Measurements from ENCODE around the gene FGF3. TPM values are rescaled to one million over a fixed set of nuclear protein-coding genes. Genes with fewer than 3 reads are reported as not detected.

FGF3 gene
- polyA plus RNA-seq, 1 donor from 2014 or later: 3.7 TPM

GRCh38 chr11:69866648-69867047, 47.4 kb upstream of the FGF3 start:
- Histone ChIP-seq H3K9me3 (ENCODE audit: low read length) (no peaks in the 10 kb centered on the region), H4K20me1 (ENCODE audit: insufficient read depth) (no peaks in the 10 kb centered on the region), H3K27ac (ENCODE audit: low read length) (no peak overlapping the region), H2AFZ (ENCODE audit: low read depth, low read length) (no peak overlapping the region), H3K4me2 (ENCODE audit: low read length) (no peak overlapping the region), H3K79me2 (replicated peaks; ENCODE audit: insufficient read depth, low read length) (no peaks in the 10 kb centered on the region), H3K36me3 (ENCODE audit: insufficient read depth, low read length) (no peaks in the 10 kb centered on the region), H3F3A (ENCODE audit: insufficient read depth, low read length, poor library complexity, severe bottlenecking) (no peaks in the 10 kb centered on the region), H3K9ac (ENCODE audit: low read length) (no peak overlapping the region), H3K9me2 (ENCODE audit: insufficient read depth, low read length) (no peaks in the 10 kb centered on the region), H3K27me3 (ENCODE audit: insufficient read depth, low read depth, low read length) (no peaks in the 10 kb centered on the region), H3K4me3 (ENCODE audit: low read length) (no peak overlapping the region)
- no peak for TF ChIP-seq SMC3 (conservative IDR thresholded peaks at IDR 0.05; ENCODE audit: poor library complexity)
- TF ChIP-seq RAD21 (conservative IDR thresholded peaks at IDR 0.05): no peak

DNA sequence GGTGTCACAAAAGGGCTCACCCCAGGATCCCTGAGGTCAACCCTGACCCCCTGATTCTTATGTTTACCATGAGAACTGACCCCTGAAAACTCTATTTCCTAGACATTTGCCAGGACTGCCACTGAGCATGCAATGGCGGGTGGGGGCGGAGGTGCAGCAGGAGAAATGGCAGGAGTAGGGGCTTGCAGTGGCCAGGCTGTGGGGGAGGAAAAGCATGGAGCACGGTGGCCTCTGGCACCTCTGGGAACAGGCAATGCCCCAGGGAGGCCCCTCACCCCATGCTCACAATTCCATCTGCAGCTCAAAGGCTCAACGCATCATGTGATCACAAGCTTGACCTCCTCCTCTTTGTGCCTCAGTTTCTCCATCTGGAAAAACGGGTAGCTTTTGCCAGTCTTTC, 46.5 kb upstream of the FGF3 start:
- Histone ChIP-seq H4K20me1 (ENCODE audit: insufficient read depth) (no peaks in the 10 kb centered on the region), H3K9ac (ENCODE audit: low read length) (no peak overlapping the region), H3K9me3 (ENCODE audit: low read length) (no peaks in the 10 kb centered on the region), H3K79me2 (replicated peaks; ENCODE audit: insufficient read depth, low read length) (no peaks in the 10 kb centered on the region), H3K36me3 (ENCODE audit: insufficient read depth, low read length) (no peaks in the 10 kb centered on the region), H3K9me2 (ENCODE audit: insufficient read depth, low read length) (no peaks in the 10 kb centered on the region), H3F3A (ENCODE audit: insufficient read depth, low read length, poor library complexity, severe bottlenecking) (no peaks in the 10 kb centered on the region), H3K27me3 (ENCODE audit: insufficient read depth, low read depth, low read length) (no peaks in the 10 kb centered on the region), H2AFZ (ENCODE audit: low read depth, low read length) (no peak overlapping the region), H3K4me3 (ENCODE audit: low read length) (no peak overlapping the region), H3K27ac (ENCODE audit: low read length) (no peak overlapping the region), H3K4me2 (ENCODE audit: low read length) (no peak overlapping the region)
- TF ChIP-seq, protein P1, sequence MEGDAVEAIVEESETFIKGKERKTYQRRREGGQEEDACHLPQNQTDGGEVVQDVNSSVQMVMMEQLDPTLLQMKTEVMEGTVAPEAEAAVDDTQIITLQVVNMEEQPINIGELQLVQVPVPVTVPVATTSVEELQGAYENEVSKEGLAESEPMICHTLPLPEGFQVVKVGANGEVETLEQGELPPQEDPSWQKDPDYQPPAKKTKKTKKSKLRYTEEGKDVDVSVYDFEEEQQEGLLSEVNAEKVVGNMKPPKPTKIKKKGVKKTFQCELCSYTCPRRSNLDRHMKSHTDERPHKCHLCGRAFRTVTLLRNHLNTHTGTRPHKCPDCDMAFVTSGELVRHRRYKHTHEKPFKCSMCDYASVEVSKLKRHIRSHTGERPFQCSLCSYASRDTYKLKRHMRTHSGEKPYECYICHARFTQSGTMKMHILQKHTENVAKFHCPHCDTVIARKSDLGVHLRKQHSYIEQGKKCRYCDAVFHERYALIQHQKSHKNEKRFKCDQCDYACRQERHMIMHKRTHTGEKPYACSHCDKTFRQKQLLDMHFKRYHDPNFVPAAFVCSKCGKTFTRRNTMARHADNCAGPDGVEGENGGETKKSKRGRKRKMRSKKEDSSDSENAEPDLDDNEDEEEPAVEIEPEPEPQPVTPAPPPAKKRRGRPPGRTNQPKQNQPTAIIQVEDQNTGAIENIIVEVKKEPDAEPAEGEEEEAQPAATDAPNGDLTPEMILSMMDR (IDR thresholded peaks at IDR 0.05; ENCODE audit: poor library complexity, severe bottlenecking): no peak
- TF ChIP-seq, protein P2, sequence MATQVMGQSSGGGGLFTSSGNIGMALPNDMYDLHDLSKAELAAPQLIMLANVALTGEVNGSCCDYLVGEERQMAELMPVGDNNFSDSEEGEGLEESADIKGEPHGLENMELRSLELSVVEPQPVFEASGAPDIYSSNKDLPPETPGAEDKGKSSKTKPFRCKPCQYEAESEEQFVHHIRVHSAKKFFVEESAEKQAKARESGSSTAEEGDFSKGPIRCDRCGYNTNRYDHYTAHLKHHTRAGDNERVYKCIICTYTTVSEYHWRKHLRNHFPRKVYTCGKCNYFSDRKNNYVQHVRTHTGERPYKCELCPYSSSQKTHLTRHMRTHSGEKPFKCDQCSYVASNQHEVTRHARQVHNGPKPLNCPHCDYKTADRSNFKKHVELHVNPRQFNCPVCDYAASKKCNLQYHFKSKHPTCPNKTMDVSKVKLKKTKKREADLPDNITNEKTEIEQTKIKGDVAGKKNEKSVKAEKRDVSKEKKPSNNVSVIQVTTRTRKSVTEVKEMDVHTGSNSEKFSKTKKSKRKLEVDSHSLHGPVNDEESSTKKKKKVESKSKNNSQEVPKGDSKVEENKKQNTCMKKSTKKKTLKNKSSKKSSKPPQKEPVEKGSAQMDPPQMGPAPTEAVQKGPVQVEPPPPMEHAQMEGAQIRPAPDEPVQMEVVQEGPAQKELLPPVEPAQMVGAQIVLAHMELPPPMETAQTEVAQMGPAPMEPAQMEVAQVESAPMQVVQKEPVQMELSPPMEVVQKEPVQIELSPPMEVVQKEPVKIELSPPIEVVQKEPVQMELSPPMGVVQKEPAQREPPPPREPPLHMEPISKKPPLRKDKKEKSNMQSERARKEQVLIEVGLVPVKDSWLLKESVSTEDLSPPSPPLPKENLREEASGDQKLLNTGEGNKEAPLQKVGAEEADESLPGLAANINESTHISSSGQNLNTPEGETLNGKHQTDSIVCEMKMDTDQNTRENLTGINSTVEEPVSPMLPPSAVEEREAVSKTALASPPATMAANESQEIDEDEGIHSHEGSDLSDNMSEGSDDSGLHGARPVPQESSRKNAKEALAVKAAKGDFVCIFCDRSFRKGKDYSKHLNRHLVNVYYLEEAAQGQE (IDR thresholded peaks at IDR 0.05; ENCODE audit: borderline replicate concordance): no peak
- no peak for TF ChIP-seq RAD21 (conservative IDR thresholded peaks at IDR 0.05)
- TF ChIP-seq TAF1 (IDR thresholded peaks at IDR 0.05; ENCODE audit: low read depth): no peak
- TF ChIP-seq EZH2 (IDR thresholded peaks at IDR 0.05; ENCODE audit: borderline replicate concordance, insufficient read depth, low read length, poor library complexity, severe bottlenecking): no peak
- TF ChIP-seq EP300 (conservative IDR thresholded peaks at IDR 0.05; ENCODE audit: poor library complexity, severe bottlenecking): no peak
- TF ChIP-seq MXI1 (conservative IDR thresholded peaks at IDR 0.05; ENCODE audit: poor library complexity, severe bottlenecking): no peak
- TF ChIP-seq POLR2AphosphoS5 (IDR thresholded peaks at IDR 0.05): no peak
- no peak for TF ChIP-seq SMC3 (conservative IDR thresholded peaks at IDR 0.05; ENCODE audit: poor library complexity)

All from neural cell (in vitro differentiated cells).